Neutrophil (primary cell): ENCODE measurements around the gene FXR2.
"Not testable (repeated sequence)": the region's sequence is repeated elsewhere in the genome, so short reads cannot be mapped to it uniquely, and the experiment has no call there.

ENCODE experiments used
- H3K27ac ChIP-seq: fragments of 200-600 bp; sonication (generic); 2 replicates; pipeline ENCODE4 v1.5.1; 2016; ENCODE audit warnings: mild to moderate bottlenecking, moderate library complexity
- H3K27me3 ChIP-seq: fragments of 200-600 bp; sonication (generic); 2 replicates; pipeline ENCODE4 v1.6.0; 2016; ENCODE audit warnings: mild to moderate bottlenecking
- H3K36me3 ChIP-seq: fragments of 200-600 bp; sonication (generic); 2 replicates; pipeline ENCODE4 v1.5.1; 2017
- H3K4me1 ChIP-seq, 2 experiments: fragments of 200-600 bp in 1 of 2; sonication (generic) in 1 of 2; 1 replicate in 1 of 2; 2 replicates in 1 of 2; pipeline versions ENCODE4 v1.5.1 to v1.6.1; 2013 to 2016; ENCODE audit warnings: low read depth in 1 of 2, low read length in 1 of 2, mild to moderate bottlenecking in 1 of 2, moderate library complexity in 1 of 2; ENCODE audit not compliant: control insufficient read depth in 1 of 2, insufficient read depth in 1 of 2
- H3K4me3 ChIP-seq, 2 experiments: fragments of 200-600 bp in 1 of 2; sonication (generic) in 1 of 2; 1 replicate in 1 of 2; 2 replicates in 1 of 2; pipeline ENCODE4 v1.5.1; 2013 to 2016; ENCODE audit warnings: low read depth in 1 of 2, low read length in 1 of 2, mild to moderate bottlenecking in 1 of 2, moderate library complexity in 1 of 2
- H3K9me3 ChIP-seq: fragments of 200-600 bp; sonication (generic); 2 replicates; pipeline ENCODE4 v1.5.1; 2016
- CTCF ChIP-seq: fragments of 200-600 bp; sonication (generic); IDR thresholded peaks from 2 replicates; pipeline ENCODE4 v1.5.1; 2016; ENCODE audit warnings: antibody characterized with exemption

FXR2 gene

GRCh38 chr17:7626956-7627249 is 12.2 kb upstream of the FXR2 start:
- H3K4me1 ChIP-seq: peaks cover 18 to 22% of the 10 kb centered on the region in 2 experiments
- H3K27ac ChIP-seq: peak overlapping the region; percentile 78
- TF ChIP-seq CTCF: no peak
- H3K9me3 ChIP-seq: no peaks in the 10 kb centered on the region
- H3K27me3 ChIP-seq: no peaks in the 10 kb centered on the region
- peak overlapping the region; percentile 64 to 75 for H3K4me3 ChIP-seq
- H3K36me3 ChIP-seq: no peaks in the 10 kb centered on the region

- H3K27ac ChIP-seq: peak overlapping the region; percentile 78
- no peaks in the 10 kb centered on the region for H3K9me3 ChIP-seq
- H3K4me3 ChIP-seq: peak overlapping the region; percentile 64 to 75
- peaks cover 18 to 22% of the 10 kb centered on the region in 2 experiments for H3K4me1 ChIP-seq
- no peaks in the 10 kb centered on the region for H3K27me3 ChIP-seq
- no peak for TF ChIP-seq CTCF
- H3K36me3 ChIP-seq: no peaks in the 10 kb centered on the region
Observed at GRCh38 chr17:7626307-7626706, 11.6 kb upstream of the FXR2 start.

- not testable (repeated sequence) for H3K4me3 ChIP-seq, H3K27me3 ChIP-seq
Observed at GRCh38 chr17:7625749-7626148, 11.1 kb upstream of the FXR2 start.

GRCh38 chr17:7623661-7624060 is 9.0 kb upstream of the FXR2 start:
- no peaks in the 10 kb centered on the region for H3K9me3 ChIP-seq
- H3K4me1 ChIP-seq: peaks cover 18 to 22% of the 10 kb centered on the region in 2 experiments
- H3K27ac ChIP-seq: no peak overlapping the region
- TF ChIP-seq CTCF: no peak
- no peak overlapping the region for H3K4me3 ChIP-seq
- no peaks in the 10 kb centered on the region for H3K36me3 ChIP-seq
- H3K27me3 ChIP-seq: no peaks in the 10 kb centered on the region

More at GRCh38 chr17:7625749-7626148, 11.1 kb upstream of the FXR2 start:
- H3K4me1 ChIP-seq: peaks cover 18 to 22% of the 10 kb centered on the region in 2 experiments
- H3K27ac ChIP-seq: peak overlapping the region; percentile 78
- not testable (repeated sequence) for H3K9me3 ChIP-seq, H3K36me3 ChIP-seq

- Histone ChIP-seq H3K9me3 (no peaks in the 10 kb centered on the region), H3K4me1 (peaks cover under 1 to 4% of the 10 kb centered on the region in 2 experiments), H3K36me3 (no peaks in the 10 kb centered on the region), H3K27ac (no peak overlapping the region), H3K27me3 (no peaks in the 10 kb centered on the region), H3K4me3 (no peak overlapping the region)
- TF ChIP-seq CTCF: no peak
Observed at GRCh38 chr17:7620835-7621234, 6.1 kb upstream of the FXR2 start.

- Histone ChIP-seq H3K27ac (no peak overlapping the region), H3K27me3 (no peaks in the 10 kb centered on the region), H3K36me3 (no peaks in the 10 kb centered on the region), H3K9me3 (no peaks in the 10 kb centered on the region), H3K4me1 (peaks cover 9% of the 10 kb centered on the region in 2 experiments), H3K4me3 (no peak overlapping the region)
- TF ChIP-seq CTCF: no peak
Observed at GRCh38 chr17:7618608-7619007, 3.9 kb upstream of the FXR2 start.
